ENCODE measurements around the gene PRDX1.
"Not testable (repeated sequence)": the region's sequence is repeated elsewhere in the genome, so short reads cannot be mapped to it uniquely, and the experiment has no call there.

PRDX1 gene

GRCh38 chr1:45489379-45489778 is 32.3 kb downstream of the PRDX1 start:
- not testable (repeated sequence) for H2BK120ac ChIP-seq (ENCODE audit: insufficient read depth, low read length, poor library complexity); H3K14ac ChIP-seq (ENCODE audit: low read length); H3K36me3 ChIP-seq (ENCODE audit: control insufficient read depth in 1 of 2, insufficient read depth in 2 of 2, low read length in 2 of 2); H2BK12ac ChIP-seq (ENCODE audit: low read length); H3K79me1 ChIP-seq (ENCODE audit: low read length); H3K4ac ChIP-seq (ENCODE audit: low read depth, low read length); H3K27me3 ChIP-seq (ENCODE audit: insufficient read depth, low read length); H3K9me3 ChIP-seq (ENCODE audit: insufficient read depth, low read depth, low read length); H2BK5ac ChIP-seq (ENCODE audit: low read depth, low read length, poor library complexity); H3K23ac ChIP-seq (ENCODE audit: low read length); DNase-seq; H3K4me1 ChIP-seq (ENCODE audit: control insufficient read depth in 1 of 2, insufficient read depth in 2 of 2, low read length in 2 of 2); H3K79me2 ChIP-seq (ENCODE audit: control insufficient read depth, insufficient read depth, low read length, poor library complexity); H4K91ac ChIP-seq (ENCODE audit: low read depth, low read length); H3K27ac ChIP-seq (ENCODE audit: low read depth, low read length); H3K9ac ChIP-seq (ENCODE audit: low read length); H3K4me2 ChIP-seq (ENCODE audit: low read length); H4K8ac ChIP-seq (ENCODE audit: low read depth, low read length); H2AK5ac ChIP-seq (ENCODE audit: low read length); H3K18ac ChIP-seq (ENCODE audit: low read length); H3K4me3 ChIP-seq (ENCODE audit: low read depth, low read length); H4K12ac ChIP-seq (ENCODE audit: low read depth, low read length)
- H2AFZ ChIP-seq (ENCODE audit: insufficient read depth, low read length, poor library complexity) = peak overlapping the region; percentile 30
- WGBS (ENCODE audit: extremely low coverage, insufficient coverage, insufficient read length) = no CpG with 5 or more reads among the region's 14 CpGs

GRCh38 chr1:45488666-45489377 is 32.9 kb downstream of the PRDX1 start:
- Histone ChIP-seq H3K9me3 (ENCODE audit: insufficient read depth, low read depth, low read length) (no peaks in the 10 kb centered on the region), H2BK12ac (ENCODE audit: low read length) (no peak overlapping the region), H3K4ac (ENCODE audit: low read depth, low read length) (no peak overlapping the region), H4K91ac (ENCODE audit: low read depth, low read length) (no peak overlapping the region), H2AFZ (ENCODE audit: insufficient read depth, low read length, poor library complexity) (no peak overlapping the region), H3K18ac (ENCODE audit: low read length) (no peak overlapping the region), H3K27ac (ENCODE audit: low read depth, low read length) (no peak overlapping the region), H3K36me3 (ENCODE audit: control insufficient read depth in 1 of 2, insufficient read depth in 2 of 2, low read length in 2 of 2) (no peaks in the 10 kb centered on the region), H3K79me1 (ENCODE audit: low read length) (peaks cover 4% of the 10 kb centered on the region), H3K79me2 (ENCODE audit: control insufficient read depth, insufficient read depth, low read length, poor library complexity) (peaks cover 4% of the 10 kb centered on the region), H2BK5ac (ENCODE audit: low read depth, low read length, poor library complexity) (no peak overlapping the region), H3K14ac (ENCODE audit: low read length) (no peak overlapping the region), H3K4me2 (ENCODE audit: low read length) (no peak overlapping the region), H3K4me3 (ENCODE audit: low read depth, low read length) (no peak overlapping the region), H2AK5ac (ENCODE audit: low read length) (no peak overlapping the region), H3K4me1 (ENCODE audit: control insufficient read depth in 1 of 2, insufficient read depth in 2 of 2, low read length in 2 of 2) (no peaks in the 10 kb centered on the region), H3K27me3 (ENCODE audit: insufficient read depth, low read length) (no peaks in the 10 kb centered on the region), H3K23ac (ENCODE audit: low read length) (no peak overlapping the region), H3K9ac (ENCODE audit: low read length) (no peak overlapping the region), H4K12ac (ENCODE audit: low read depth, low read length) (no peak overlapping the region), H2BK120ac (ENCODE audit: insufficient read depth, low read length, poor library complexity) (no peak overlapping the region), H4K8ac (ENCODE audit: low read depth, low read length) (no peak overlapping the region)
- DNase-seq = no peak
- WGBS (ENCODE audit: extremely low coverage, insufficient coverage, insufficient read length) = no CpG with 5 or more reads among the region's 10 CpGs

GRCh38 chr1:45485949-45486348 is 35.7 kb downstream of the PRDX1 start:
- Histone ChIP-seq H3K79me1 (ENCODE audit: low read length) (peaks cover 4% of the 10 kb centered on the region), H3K23ac (ENCODE audit: low read length) (no peak overlapping the region), H2BK5ac (ENCODE audit: low read depth, low read length, poor library complexity) (no peak overlapping the region), H2AK5ac (ENCODE audit: low read length) (no peak overlapping the region), H4K12ac (ENCODE audit: low read depth, low read length) (no peak overlapping the region), H3K9ac (ENCODE audit: low read length) (no peak overlapping the region), H3K4me2 (ENCODE audit: low read length) (no peak overlapping the region), H4K8ac (ENCODE audit: low read depth, low read length) (no peak overlapping the region), H4K91ac (ENCODE audit: low read depth, low read length) (no peak overlapping the region), H3K27ac (ENCODE audit: low read depth, low read length) (no peak overlapping the region), H2BK12ac (ENCODE audit: low read length) (no peak overlapping the region), H3K18ac (ENCODE audit: low read length) (no peak overlapping the region), H3K27me3 (ENCODE audit: insufficient read depth, low read length) (no peaks in the 10 kb centered on the region), H2AFZ (ENCODE audit: insufficient read depth, low read length, poor library complexity) (no peak overlapping the region), H3K4me3 (ENCODE audit: low read depth, low read length) (no peak overlapping the region), H3K36me3 (ENCODE audit: control insufficient read depth in 1 of 2, insufficient read depth in 2 of 2, low read length in 2 of 2) (no peaks in the 10 kb centered on the region), H3K4me1 (ENCODE audit: control insufficient read depth in 1 of 2, insufficient read depth in 2 of 2, low read length in 2 of 2) (no peaks in the 10 kb centered on the region), H3K14ac (ENCODE audit: low read length) (no peak overlapping the region), H3K9me3 (ENCODE audit: insufficient read depth, low read depth, low read length) (no peaks in the 10 kb centered on the region), H2BK120ac (ENCODE audit: insufficient read depth, low read length, poor library complexity) (no peak overlapping the region), H3K4ac (ENCODE audit: low read depth, low read length) (no peak overlapping the region), H3K79me2 (ENCODE audit: control insufficient read depth, insufficient read depth, low read length, poor library complexity) (peaks cover 4% of the 10 kb centered on the region)
- no peak for DNase-seq

GRCh38 chr1:45479039-45479748 is 42.5 kb downstream of the PRDX1 start:
- Histone ChIP-seq H2BK5ac (ENCODE audit: low read depth, low read length, poor library complexity) (no peak overlapping the region), H3K14ac (ENCODE audit: low read length) (no peak overlapping the region), H3K27ac (ENCODE audit: low read depth, low read length) (no peak overlapping the region), H3K9me3 (ENCODE audit: insufficient read depth, low read depth, low read length) (no peaks in the 10 kb centered on the region), H4K8ac (ENCODE audit: low read depth, low read length) (no peak overlapping the region), H3K4me2 (ENCODE audit: low read length) (no peak overlapping the region), H3K4ac (ENCODE audit: low read depth, low read length) (no peak overlapping the region), H3K4me1 (ENCODE audit: control insufficient read depth in 1 of 2, insufficient read depth in 2 of 2, low read length in 2 of 2) (no peaks in the 10 kb centered on the region), H2BK12ac (ENCODE audit: low read length) (no peak overlapping the region), H3K18ac (ENCODE audit: low read length) (no peak overlapping the region), H4K12ac (ENCODE audit: low read depth, low read length) (no peak overlapping the region), H2AFZ (ENCODE audit: insufficient read depth, low read length, poor library complexity) (no peak overlapping the region), H3K36me3 (ENCODE audit: control insufficient read depth in 1 of 2, insufficient read depth in 2 of 2, low read length in 2 of 2) (no peaks in the 10 kb centered on the region), H3K9ac (ENCODE audit: low read length) (no peak overlapping the region), H2AK5ac (ENCODE audit: low read length) (no peak overlapping the region), H3K27me3 (ENCODE audit: insufficient read depth, low read length) (no peaks in the 10 kb centered on the region), H4K91ac (ENCODE audit: low read depth, low read length) (no peak overlapping the region), H3K79me1 (ENCODE audit: low read length) (no peaks in the 10 kb centered on the region), H2BK120ac (ENCODE audit: insufficient read depth, low read length, poor library complexity) (no peak overlapping the region), H3K79me2 (ENCODE audit: control insufficient read depth, insufficient read depth, low read length, poor library complexity) (no peaks in the 10 kb centered on the region), H3K23ac (ENCODE audit: low read length) (no peak overlapping the region), H3K4me3 (ENCODE audit: low read depth, low read length) (no peak overlapping the region)
- 100% methylated on average over 1 of the region's 5 CpGs for WGBS (ENCODE audit: extremely low coverage, insufficient coverage, insufficient read length)
- no peak for DNase-seq

All from trophoblast cell (in vitro differentiated cells and primary cell).